H1 (cell line): Measurements from ENCODE around the gene PARD6B.

ENCODE experiments used
- CEBPB ChIP-seq: IDR thresholded peaks from 2 replicates; pipeline ENCODE4 v1.6.1; 2012; ENCODE audit warnings: low read depth, low read length
- POLR2A ChIP-seq, 2 experiments: IDR thresholded peaks; 1 replicate in 1 of 2; 2 replicates in 1 of 2; pipeline ENCODE4 v1.6.1; 2011; ENCODE audit warnings: low read depth in 2 of 2, low read length in 2 of 2, mild to moderate bottlenecking in 2 of 2; ENCODE audit errors: control extremely low read depth in 1 of 2
- RNF2 ChIP-seq: fragments of 200-900, 300-1000 bp; sonication (generic); IDR thresholded peaks from 2 replicates; pipeline ENCODE4 v1.7.1; 2016; ENCODE audit warnings: borderline replicate concordance, low read depth, mild to moderate bottlenecking, antibody characterized with exemption, low read length; ENCODE audit not compliant: poor library complexity, severe bottlenecking; ENCODE audit errors: missing control alignments
- YY1 ChIP-seq: IDR thresholded peaks from 2 replicates; pipeline ENCODE4 v1.6.1; 2011; ENCODE audit warnings: low read depth, mild to moderate bottlenecking, low read length
- TF ChIP-seq, protein P1 (sequence below), 3 experiments: IDR thresholded peaks; 1 replicate in 2 of 3; 2 replicates in 1 of 3; pipeline versions ENCODE4 v1.5.1 to v1.6.1; 2011; ENCODE audit warnings: low read length in 3 of 3, mild to moderate bottlenecking in 3 of 3, inconsistent platforms in 2 of 3, low read depth in 1 of 3, moderate library complexity in 1 of 3; ENCODE audit not compliant: insufficient read depth in 1 of 3; ENCODE audit errors: control extremely low read depth in 1 of 3

GRCh38 chr20:50715694-50716093, 15.7 kb upstream of the PARD6B start:
- TF ChIP-seq POLR2A (IDR thresholded peaks at IDR 0.05; ENCODE audit: control extremely low read depth in 1 of 2, low read depth in 2 of 2, low read length in 2 of 2) = no peak
- TF ChIP-seq, protein P1, sequence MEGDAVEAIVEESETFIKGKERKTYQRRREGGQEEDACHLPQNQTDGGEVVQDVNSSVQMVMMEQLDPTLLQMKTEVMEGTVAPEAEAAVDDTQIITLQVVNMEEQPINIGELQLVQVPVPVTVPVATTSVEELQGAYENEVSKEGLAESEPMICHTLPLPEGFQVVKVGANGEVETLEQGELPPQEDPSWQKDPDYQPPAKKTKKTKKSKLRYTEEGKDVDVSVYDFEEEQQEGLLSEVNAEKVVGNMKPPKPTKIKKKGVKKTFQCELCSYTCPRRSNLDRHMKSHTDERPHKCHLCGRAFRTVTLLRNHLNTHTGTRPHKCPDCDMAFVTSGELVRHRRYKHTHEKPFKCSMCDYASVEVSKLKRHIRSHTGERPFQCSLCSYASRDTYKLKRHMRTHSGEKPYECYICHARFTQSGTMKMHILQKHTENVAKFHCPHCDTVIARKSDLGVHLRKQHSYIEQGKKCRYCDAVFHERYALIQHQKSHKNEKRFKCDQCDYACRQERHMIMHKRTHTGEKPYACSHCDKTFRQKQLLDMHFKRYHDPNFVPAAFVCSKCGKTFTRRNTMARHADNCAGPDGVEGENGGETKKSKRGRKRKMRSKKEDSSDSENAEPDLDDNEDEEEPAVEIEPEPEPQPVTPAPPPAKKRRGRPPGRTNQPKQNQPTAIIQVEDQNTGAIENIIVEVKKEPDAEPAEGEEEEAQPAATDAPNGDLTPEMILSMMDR (IDR thresholded peaks at IDR 0.05; ENCODE audit: control extremely low read depth in 1 of 3, insufficient read depth in 1 of 3, low read depth in 1 of 3, low read length in 3 of 3) = no peak
- no peak for TF ChIP-seq YY1
- TF ChIP-seq CEBPB = no peak
- TF ChIP-seq RNF2 = no peak
